ENCODE measurements around the gene RPRD1A.
"Not testable (repeated sequence)": the region's sequence is repeated elsewhere in the genome, so short reads cannot be mapped to it uniquely, and the experiment has no call there.

The RPRD1A gene

DNA sequence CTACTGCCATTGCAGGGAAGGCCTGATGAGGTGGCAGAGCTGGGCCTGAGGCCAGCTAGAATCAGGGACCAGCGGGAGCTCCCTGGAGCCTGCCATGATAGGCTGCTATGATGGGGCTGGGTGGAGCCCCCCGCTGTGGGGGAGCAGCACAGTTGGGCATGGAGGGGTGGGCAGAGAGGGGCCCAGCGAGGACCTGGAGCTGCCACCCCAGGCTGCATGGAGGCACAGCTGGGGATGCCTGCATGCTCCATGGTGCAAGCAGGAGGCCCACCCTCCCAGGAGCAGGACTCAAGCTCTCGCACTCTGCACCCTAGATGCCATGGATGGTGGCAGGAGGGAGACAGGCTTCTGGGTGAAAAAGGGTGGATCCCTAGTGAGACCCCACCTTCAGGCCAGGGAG lies 17.8 kb upstream of the RPRD1A start:
- POLR2A ChIA-PET, result no interaction called here
- CTCF ChIA-PET, result interaction anchor here (1.0 to 2.4 kb wide), 5 partner anchors 10 to 175 kb away, joined by 3 to 12 read pairs (median 5); no protein-coding TSS in a partner anchor
- no peak for DNase-seq (ENCODE audit: extremely low spot score)
- TF ChIP-seq CTCF (IDR thresholded peaks at IDR 0.05; ENCODE audit: control extremely low read depth, extremely low read depth, low read depth, missing control alignments), result no peak

- no peak for TF ChIP-seq CTCF (IDR thresholded peaks at IDR 0.05; ENCODE audit: control extremely low read depth, extremely low read depth, low read depth, missing control alignments)
- ChIA-PET POLR2A (no interaction called here), CTCF (no interaction called here)
- no peak for DNase-seq (ENCODE audit: extremely low spot score)
These were observed 16.4 kb upstream of the RPRD1A start for GRCh38 chr18:36083729-36084128.

DNA sequence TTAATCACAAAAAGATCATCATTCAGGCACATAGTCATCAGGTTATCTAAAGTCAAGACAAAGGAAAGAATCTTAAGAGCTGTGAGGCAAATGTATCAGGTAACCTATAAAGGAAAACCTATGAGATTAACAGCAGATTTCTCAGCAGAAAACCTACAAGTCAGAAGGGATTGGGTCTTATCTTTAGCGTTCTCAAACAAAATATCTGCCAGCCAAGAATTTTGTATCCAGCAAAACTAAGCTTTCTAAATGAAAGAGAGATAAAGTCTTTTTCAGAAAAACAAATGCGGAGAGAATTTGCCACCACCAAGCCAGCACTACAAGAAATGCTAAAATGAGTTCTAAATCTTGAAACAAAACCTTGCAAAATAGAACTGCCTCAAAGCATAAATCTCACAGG lies 13.8 kb upstream of the RPRD1A start:
- POLR2A ChIA-PET; DNase-seq (ENCODE audit: extremely low spot score): not testable (repeated sequence)
- CTCF ChIA-PET, result interaction anchor here (1.2 to 1.8 kb wide), 2 partner anchors 14 to 18 kb away, joined by 4 to 11 read pairs; no protein-coding TSS in a partner anchor

GRCh38 chr18:36078751-36079529 lies 11.6 kb upstream of the RPRD1A start:
- no peak for DNase-seq (ENCODE audit: extremely low spot score)
- ChIA-PET POLR2A (no interaction called here), CTCF (interaction anchor here (1.2 to 1.8 kb wide), 2 partner anchors 13 to 17 kb away, joined by 3 to 11 read pairs; no protein-coding TSS in a partner anchor)
- no peak for TF ChIP-seq CTCF (IDR thresholded peaks at IDR 0.05; ENCODE audit: control extremely low read depth, extremely low read depth, low read depth, missing control alignments)

GRCh38 chr18:36077764-36078163 lies 10.4 kb upstream of the RPRD1A start:
- DNase-seq (ENCODE audit: extremely low spot score); CTCF ChIA-PET: not testable (repeated sequence)

GRCh38 chr18:36075862-36076587 lies 8.7 kb upstream of the RPRD1A start:
- POLR2A ChIA-PET, result no interaction called here
- TF ChIP-seq CTCF (IDR thresholded peaks at IDR 0.05; ENCODE audit: control extremely low read depth, extremely low read depth, low read depth, missing control alignments), result no peak
- DNase-seq (ENCODE audit: extremely low spot score), result no peak
- CTCF ChIA-PET, result interaction anchor here (1.3 kb wide), 1 partner anchor 20 kb away, joined by 3 read pairs; no protein-coding TSS in a partner anchor

More at GRCh38 chr18:36077764-36078163, 10.4 kb upstream of the RPRD1A start:
- POLR2A ChIA-PET, result not testable (repeated sequence)

DNA sequence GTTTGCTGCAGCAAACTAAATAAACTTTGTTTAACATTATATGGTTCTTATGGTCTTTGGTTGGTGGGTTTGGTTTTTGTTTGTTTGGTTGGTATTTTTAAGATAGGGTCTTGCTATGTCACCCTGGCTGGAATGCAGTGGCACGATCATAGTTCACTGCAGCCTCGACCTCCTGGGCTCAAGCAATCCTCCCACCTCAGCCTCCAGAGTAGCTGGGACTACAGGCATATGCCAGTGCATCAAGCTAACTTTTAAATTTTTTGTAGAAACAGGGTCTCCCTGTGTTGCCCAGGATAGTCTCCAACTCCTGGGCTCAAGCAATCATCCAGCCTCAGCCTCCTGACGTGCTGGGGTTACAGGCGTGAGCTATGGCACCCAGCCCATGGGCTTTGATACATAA lies 7.1 kb upstream of the RPRD1A start:
- DNase-seq (ENCODE audit: extremely low spot score), result no peak
- ChIA-PET POLR2A (no interaction called here), CTCF (interaction anchor here (1.2 to 2.1 kb wide), 4 partner anchors 10 to 318 kb away, joined by 3 to 8 read pairs (median 4); no protein-coding TSS in a partner anchor)
- no peak for TF ChIP-seq CTCF (IDR thresholded peaks at IDR 0.05; ENCODE audit: control extremely low read depth, extremely low read depth, low read depth, missing control alignments)
